ENCODE results near the gene ZBTB42. TPM values are rescaled to one million over a fixed set of nuclear protein-coding genes. Genes with fewer than 3 reads are reported as not detected.
A peak's percentile ranks its signal among the peaks of the same experiment; 100 is the strongest.

The ZBTB42 gene
- total and polyA plus RNA-seq, 9 donors = 0.42 to 18.7 (median 3.7) TPM

GRCh38 chr14:104792945-104793702, 7.8 kb upstream of the ZBTB42 start:
- WGBS, 3 donors = 73 to 85% (median 74%) methylated on average over 16 of the region's 16 CpGs
- DNase-seq = no peak
- intact Hi-C loops (cut with DNase I) = no loop called here
- TF ChIP-seq EP300 (IDR thresholded peaks at IDR 0.05) (no peak), POLR2A (IDR thresholded peaks at IDR 0.05) (no peak), CTCF (IDR thresholded peaks at IDR 0.05) (no peak)
- no peak overlapping the region for H3K27ac ChIP-seq
- no peaks in the 10 kb centered on the region for H3K27me3 ChIP-seq
- H3K4me3 ChIP-seq = no peak overlapping the region
- H3K9me3 ChIP-seq = no peaks in the 10 kb centered on the region
- H3K36me3 ChIP-seq = no peaks in the 10 kb centered on the region
- peaks cover 22% of the 10 kb centered on the region for H3K4me1 ChIP-seq (ENCODE audit: insufficient read depth)

- WGBS, 3 donors = 75 to 91% (median 82%) methylated on average over 2 of the region's 2 CpGs
- Histone ChIP-seq H3K27ac (no peak overlapping the region), H3K4me1 (ENCODE audit: insufficient read depth) (peaks cover 19% of the 10 kb centered on the region), H3K4me3 (no peak overlapping the region), H3K9me3 (no peaks in the 10 kb centered on the region), H3K36me3 (no peaks in the 10 kb centered on the region), H3K27me3 (no peaks in the 10 kb centered on the region)
- no peak for DNase-seq
- intact Hi-C loops (cut with DNase I) = no loop called here
- TF ChIP-seq EP300 (IDR thresholded peaks at IDR 0.05) = no peak
- no peak for TF ChIP-seq CTCF (IDR thresholded peaks at IDR 0.05)
- TF ChIP-seq POLR2A (IDR thresholded peaks at IDR 0.05) = no peak
These were observed 7.3 kb upstream of the ZBTB42 start for GRCh38 chr14:104793703-104793959.

- Histone ChIP-seq H3K4me3 (peak overlapping the region; percentile 68), H3K36me3 (no peaks in the 10 kb centered on the region), H3K27ac (no peak overlapping the region), H3K9me3 (no peaks in the 10 kb centered on the region), H3K4me1 (ENCODE audit: insufficient read depth) (peaks cover 14% of the 10 kb centered on the region), H3K27me3 (no peaks in the 10 kb centered on the region)
- WGBS, 3 donors = 4 to 5% (median 5%) methylated on average over 15 of the region's 15 CpGs
- DNase-seq = peak in 3 of 5 donors; percentile 42 to 71 (median 63)
- TF ChIP-seq EP300 (IDR thresholded peaks at IDR 0.05) = no peak
- no peak for TF ChIP-seq POLR2A (IDR thresholded peaks at IDR 0.05)
- TF ChIP-seq CTCF (IDR thresholded peaks at IDR 0.05) = no peak
- intact Hi-C loops (cut with DNase I) = loop anchor here in 1 of 4 donors (2.0 kb wide), 1 partner anchor 23 kb away; no protein-coding TSS in a partner anchor
These were observed 6.8 kb upstream of the ZBTB42 start for GRCh38 chr14:104794099-104794498.

DNA sequence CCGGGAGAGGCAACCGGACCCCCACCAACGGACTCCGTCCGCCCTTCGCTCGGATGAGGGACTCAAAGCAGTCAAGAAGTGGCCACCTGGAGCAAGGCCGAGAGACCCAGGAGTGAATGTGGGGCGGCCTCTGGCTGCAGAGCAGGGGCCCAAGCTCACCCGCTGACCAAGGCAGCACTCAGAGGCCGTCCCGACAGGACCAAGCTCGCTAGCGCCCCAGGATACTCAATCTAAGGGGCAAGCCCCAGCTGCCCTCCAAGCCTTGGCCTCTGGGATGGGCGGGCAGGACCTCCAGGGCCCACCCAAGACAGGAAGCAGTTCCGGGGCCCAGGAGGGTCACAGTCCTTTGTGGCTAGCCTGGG, 6.3 kb upstream of the ZBTB42 start:
- intact Hi-C loops (cut with DNase I) = loop anchor here in 1 of 4 donors (2.0 kb wide), 1 partner anchor 24 kb away; no protein-coding TSS in a partner anchor
- no peaks in the 10 kb centered on the region for H3K27me3 ChIP-seq
- H3K4me1 ChIP-seq (ENCODE audit: insufficient read depth) = peaks cover 14% of the 10 kb centered on the region
- DNase-seq = no peak
- 2% methylated on average over 15 to 16 of the region's 16 CpGs for WGBS, 3 donors
- H3K4me3 ChIP-seq = peak overlapping the region; percentile 68
- H3K9me3 ChIP-seq = no peaks in the 10 kb centered on the region
- no peak for TF ChIP-seq POLR2A (IDR thresholded peaks at IDR 0.05)
- H3K36me3 ChIP-seq = no peaks in the 10 kb centered on the region
- H3K27ac ChIP-seq = no peak overlapping the region

All from ovary (tissue), 9 donors.